GM08714 (cell line): ENCODE measurements around the gene TAF11L7.
"Not testable (repeated sequence)": the region's sequence is repeated elsewhere in the genome, so short reads cannot be mapped to it uniquely, and the experiment has no call there.

Source experiments
- H3K4me3 ChIP-seq: fragments of 200-500 bp; sonication (Bioruptor generic); 2 replicates; pipeline ENCODE4 v1.5.1; 2014; ENCODE audit warnings: mild to moderate bottlenecking, low read length, inconsistent platforms
- ZNF274 ChIP-seq: IDR thresholded peaks from 2 replicates; pipeline ENCODE4 v1.6.1; 2012; ENCODE audit warnings: mild to moderate bottlenecking, low read depth, low read length

TAF11L7 gene

DNA sequence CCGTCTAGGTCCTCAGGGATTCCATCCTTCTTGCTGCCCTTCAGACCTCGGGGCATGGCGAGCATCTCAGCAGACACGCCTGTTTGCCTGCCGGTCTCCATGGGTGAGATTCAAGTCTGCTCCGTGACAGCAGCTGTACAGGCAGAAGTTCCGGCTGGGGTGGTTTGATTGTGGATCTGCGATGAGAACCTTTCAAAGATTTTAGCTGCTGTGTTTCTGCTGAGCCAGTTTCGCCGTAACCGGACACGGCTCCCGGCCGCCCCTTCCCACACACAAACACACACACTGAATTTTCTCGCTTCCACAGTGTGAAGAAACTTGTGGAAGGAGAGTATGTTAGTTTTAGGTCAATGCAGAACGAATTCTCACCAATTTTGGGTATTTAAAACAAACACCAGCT lies at the start of gene TAF11L7:
TSS of gene TAF11L7 (minus strand) at position 101 of the 400 bp plus-strand sequence.
- not testable (repeated sequence) for H3K4me3 ChIP-seq

DNA sequence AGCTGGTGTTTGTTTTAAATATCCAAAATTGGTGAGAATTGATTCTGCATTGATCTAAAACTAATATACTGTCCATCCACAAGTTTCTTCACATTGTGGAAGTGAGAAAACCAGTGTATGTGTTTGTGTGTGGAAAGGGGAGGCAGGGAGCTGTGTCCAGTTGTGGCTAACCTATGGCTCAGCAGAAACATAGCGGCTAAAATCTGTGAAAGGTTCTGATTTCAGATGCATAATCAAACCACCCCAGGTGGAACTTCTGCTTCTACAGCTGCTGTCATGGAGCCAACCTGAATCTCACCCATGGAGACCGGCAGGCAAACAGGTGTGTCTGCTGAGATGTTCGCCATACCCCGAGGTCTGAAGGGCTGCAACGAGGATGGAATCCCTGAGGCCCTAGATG lies 48.6 kb upstream of the TAF11L7 start, which contains the start of gene TAF11L14:
TSS of gene TAF11L14 (plus strand) at position 301 of the 400 bp plus-strand sequence.
- TF ChIP-seq ZNF274: no peak
- H3K4me3 ChIP-seq: no peak within 1 kb of the TSS

DNA sequence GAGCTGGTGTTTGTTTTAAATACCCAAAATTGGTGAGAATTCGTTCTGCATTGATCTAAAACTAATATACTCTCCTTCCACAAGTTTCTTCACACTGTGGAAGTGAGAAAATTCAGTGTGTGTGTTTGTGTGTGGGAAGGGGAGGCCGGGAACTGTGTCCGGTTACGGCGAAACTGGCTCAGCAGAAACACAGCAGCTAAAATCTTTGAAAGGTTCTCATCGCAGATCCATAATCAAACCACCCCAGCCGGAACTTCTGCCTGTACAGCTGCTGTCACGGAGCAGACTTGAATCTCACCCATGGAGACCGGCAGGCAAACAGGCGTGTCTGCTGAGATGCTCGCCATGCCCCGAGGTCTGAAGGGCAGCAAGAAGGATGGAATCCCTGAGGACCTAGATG lies 46.2 kb upstream of the TAF11L7 start, which contains the start of gene TAF11L13:
TSS of gene TAF11L13 (plus strand) at position 301 of the 400 bp plus-strand sequence.
- not testable (repeated sequence) for H3K4me3 ChIP-seq

DNA sequence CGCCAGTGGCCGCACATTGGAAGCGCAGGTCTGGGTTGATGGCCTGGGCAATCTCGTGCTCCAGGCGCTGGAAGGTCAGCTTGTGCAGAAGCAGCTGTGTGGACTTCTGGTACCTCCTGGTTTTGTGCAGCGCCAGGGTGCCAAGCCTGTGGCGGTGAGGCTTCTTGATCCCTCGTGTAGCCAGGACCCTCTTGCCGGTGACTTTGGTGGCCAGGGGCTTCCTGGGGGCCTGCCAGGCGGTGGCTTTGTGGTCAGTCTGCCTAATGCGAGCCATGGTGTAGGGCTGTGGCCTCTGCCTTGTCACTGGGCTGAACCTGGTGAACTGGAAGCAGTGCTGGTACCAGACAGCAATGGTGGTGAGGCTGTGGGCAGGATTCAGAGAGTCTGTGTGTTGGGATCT lies 40.1 kb upstream of the TAF11L7 start:
- no peak overlapping the region for H3K4me3 ChIP-seq
- TF ChIP-seq ZNF274: no peak

DNA sequence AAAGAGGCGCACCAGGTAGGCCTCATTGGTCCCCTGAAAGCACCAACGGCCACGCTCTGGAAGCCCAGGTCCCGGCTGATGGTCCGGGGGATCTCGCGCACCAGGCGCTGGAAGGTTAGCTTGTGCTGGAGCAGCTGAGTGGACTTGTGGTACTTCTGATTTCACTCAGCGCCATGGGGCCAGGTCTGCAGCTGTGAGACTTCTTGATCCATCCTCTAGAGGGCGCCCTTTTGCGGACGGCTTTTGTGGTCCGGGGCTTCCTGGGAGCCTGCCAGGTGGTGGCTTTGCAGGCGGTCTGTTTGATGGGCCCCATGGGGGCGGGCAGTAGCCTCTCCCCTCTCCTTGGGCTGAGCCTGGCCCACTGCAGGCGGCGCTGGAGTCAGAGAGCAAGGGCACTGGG lies 35.1 kb upstream of the TAF11L7 start:
- no peak overlapping the region for H3K4me3 ChIP-seq
- no peak for TF ChIP-seq ZNF274

DNA sequence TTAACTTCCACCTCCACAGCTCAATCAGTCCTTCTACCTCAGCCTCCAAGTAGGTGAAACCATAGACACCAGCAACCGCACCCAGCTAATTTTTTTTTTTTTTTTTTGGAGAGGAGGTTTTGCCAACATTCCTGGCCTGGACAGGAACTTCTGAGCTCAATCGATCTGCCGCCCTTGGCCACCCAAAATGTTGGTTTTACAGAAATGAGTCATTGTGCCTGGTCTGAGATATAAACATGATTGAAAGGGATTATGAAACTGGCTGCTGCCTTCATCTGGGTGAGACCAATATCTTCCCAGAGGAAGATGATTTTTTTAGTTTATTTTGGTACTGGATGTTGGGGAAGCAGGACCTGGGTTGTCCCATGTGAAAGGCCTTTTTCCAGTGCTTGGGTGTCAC lies 33.8 kb upstream of the TAF11L7 start:
- no peak for TF ChIP-seq ZNF274
- H3K4me3 ChIP-seq: no peak overlapping the region

DNA sequence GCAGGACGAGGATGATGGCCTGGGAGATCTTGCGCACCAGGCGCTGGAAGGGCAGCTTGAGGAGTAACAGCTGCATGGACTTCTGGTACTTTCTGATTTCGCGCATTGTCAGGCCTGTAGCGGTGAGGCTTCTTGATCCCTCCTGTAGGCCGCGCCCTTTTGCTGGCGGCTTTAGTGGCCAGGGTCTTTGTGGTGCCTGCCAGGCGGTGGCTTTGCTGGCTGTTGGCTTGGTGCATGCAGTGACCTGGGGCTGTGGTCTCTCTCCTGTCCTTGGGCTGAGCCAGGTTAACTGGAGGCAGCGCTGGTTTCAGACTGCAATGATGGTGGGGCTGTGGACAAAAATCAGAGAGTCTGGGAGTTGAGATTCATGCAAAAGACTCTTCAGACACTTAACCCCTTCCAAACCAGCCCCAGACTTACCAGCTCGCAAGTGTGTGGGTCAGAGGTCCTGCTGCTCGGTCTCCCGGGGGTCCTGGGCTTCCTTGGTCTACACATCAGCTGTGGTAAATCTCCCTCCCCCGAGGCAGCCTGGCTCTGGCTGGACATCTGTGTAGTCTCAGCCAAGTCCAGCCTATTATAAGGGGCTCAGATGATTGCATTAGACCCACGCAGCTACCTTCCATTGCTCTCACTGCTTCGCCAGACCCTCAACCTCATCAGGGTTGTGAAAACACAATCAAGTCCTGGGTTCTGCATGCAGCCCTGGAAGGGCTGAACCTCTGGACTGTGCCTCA lies 29.5 kb upstream of the TAF11L7 start:
- no peak for TF ChIP-seq ZNF274
- H3K4me3 ChIP-seq: no peak overlapping the region

DNA sequence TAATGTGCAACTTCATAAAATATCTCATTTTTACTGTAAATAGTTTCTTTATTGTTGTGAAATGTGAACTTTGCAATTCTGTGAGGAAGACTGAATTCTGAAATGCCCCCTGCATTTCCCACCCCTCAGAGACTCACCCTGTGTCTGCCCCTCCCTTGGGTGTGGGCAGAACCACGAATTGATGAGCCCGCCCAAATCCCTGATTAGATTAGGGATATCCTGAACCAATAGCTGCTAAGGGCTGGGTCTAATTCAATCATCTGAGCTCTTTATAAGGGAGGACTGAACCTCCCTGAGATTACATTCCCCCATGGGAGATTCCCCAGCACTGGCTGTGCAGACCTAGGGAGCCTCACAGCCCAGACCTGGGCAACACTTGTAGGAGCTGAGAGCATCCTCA lies 24.5 kb upstream of the TAF11L7 start, which contains the start of gene TAF11L12:
TSS of gene TAF11L12 (plus strand) at position 301 of the 400 bp plus-strand sequence.
- H3K4me3 ChIP-seq: not testable (repeated sequence)

DNA sequence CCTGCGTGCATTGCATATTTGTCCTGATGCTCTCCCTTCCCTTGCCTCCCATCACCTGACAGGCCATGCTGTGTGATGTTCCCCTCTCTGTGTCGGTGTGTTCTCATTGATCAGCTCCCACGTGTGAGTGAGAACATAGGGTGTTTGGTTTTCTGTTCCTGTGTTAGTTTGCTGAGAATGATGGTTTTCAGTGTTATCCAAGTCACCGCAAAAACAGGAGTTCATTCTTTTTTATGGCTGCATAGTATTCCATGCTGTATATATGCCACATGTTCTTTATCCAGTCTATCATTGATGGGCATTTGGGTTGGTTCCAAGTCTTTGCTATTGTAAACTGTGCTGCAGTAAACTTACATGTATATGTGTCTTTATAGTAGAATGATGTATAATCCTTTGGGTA lies 21.9 kb upstream of the TAF11L7 start:
- not testable (repeated sequence) for H3K4me3 ChIP-seq

DNA sequence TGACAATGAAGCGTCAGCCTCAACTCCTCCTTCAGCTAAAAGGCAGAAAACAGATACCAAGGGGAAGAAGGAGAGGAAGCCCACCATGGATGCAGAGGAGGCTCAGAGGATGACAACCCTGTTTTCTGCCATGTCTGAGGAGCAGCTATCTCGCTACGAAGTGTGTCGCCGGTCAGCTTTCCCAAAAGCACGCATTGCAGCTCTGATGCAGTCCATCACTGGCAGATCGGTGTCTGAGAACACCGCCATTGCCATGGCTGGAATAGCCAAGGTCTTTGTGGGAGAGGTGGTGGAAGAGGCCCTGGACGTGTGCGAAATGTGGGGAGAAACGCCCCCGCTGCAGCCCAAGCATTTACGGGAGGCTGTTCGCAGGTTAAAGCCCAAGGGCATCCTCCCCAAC lies 19.4 kb upstream of the TAF11L7 start:
- no peak for TF ChIP-seq ZNF274

DNA sequence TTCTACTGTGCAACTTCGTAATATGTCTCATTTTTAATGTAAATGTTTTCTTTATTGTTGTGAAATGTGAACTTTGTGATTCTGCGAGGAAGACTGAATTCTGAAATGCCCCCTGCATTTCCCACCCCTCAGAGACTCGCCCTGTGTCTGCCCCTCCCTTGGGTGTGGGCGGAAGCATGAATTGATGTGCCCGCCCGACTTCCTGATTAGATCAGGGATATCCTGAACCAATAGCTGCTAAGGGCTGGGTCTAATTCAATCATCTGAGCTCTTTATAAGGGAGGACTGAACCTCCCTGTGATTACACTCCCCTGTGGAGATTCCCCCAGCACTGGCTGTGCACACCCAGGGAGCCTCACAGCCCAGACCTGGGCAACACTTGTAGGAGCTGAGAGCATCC lies 18.3 kb upstream of the TAF11L7 start, which contains the start of gene TAF11L11:
TSS of gene TAF11L11 (plus strand) at position 304 of the 400 bp plus-strand sequence.
- H3K4me3 ChIP-seq: not testable (repeated sequence)

More for the DNA sequence above, 19.4 kb upstream of the TAF11L7 start:
- no peak overlapping the region for H3K4me3 ChIP-seq

DNA sequence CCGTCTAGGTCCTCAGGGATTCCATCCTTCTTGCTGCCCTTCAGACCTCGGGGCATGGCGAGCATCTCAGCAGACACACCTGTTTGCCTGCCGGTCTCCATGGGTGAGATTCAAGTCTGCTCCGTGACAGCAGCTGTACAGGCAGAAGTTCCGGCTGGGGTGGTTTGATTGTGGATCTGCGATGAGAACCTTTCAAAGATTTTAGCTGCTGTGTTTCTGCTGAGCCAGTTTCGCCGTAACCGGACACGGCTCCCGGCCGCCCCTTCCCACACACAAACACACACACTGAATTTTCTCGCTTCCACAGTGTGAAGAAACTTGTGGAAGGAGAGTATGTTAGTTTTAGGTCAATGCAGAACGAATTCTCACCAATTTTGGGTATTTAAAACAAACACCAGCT lies 12.2 kb upstream of the TAF11L7 start, which contains the start of gene TAF11L10:
TSS of gene TAF11L10 (minus strand) at position 101 of the 400 bp plus-strand sequence.
- not testable (repeated sequence) for H3K4me3 ChIP-seq

DNA sequence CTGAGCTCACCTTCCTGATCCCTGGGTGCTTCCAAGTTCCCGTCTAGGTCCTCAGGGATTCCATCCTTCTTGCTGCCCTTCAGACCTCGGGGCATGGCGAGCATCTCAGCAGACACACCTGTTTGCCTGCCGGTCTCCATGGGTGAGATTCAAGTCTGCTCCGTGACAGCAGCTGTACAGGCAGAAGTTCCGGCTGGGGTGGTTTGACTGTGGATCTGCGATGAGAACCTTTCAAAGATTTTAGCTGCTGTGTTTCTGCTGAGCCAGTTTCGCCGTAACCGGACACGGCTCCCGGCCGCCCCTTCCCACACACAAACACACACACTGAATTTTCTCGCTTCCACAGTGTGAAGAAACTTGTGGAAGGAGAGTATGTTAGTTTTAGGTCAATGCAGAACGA lies 8.7 kb upstream of the TAF11L7 start, which contains the start of gene TAF11L9:
TSS of gene TAF11L9 (minus strand) at position 140 of the 400 bp plus-strand sequence.
- not testable (repeated sequence) for H3K4me3 ChIP-seq

DNA sequence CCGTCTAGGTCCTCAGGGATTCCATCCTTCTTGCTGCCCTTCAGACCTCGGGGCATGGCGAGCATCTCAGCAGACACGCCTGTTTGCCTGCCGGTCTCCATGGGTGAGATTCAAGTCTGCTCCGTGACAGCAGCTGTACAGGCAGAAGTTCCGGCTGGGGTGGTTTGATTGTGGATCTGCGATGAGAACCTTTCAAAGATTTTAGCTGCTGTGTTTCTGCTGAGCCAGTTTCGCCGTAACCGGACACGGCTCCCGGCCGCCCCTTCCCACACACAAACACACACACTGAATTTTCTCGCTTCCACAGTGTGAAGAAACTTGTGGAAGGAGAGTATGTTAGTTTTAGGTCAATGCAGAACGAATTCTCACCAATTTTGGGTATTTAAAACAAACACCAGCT lies 5.3 kb upstream of the TAF11L7 start, which contains the start of gene TAF11L8:
TSS of gene TAF11L8 (minus strand) at position 101 of the 400 bp plus-strand sequence.
- not testable (repeated sequence) for H3K4me3 ChIP-seq
